RKO (cell line): Measurements from ENCODE around the gene RBM38.

Experiments used
- DNase-seq: peaks from one replicate; pipeline ENCODE4 v3.0.0-alpha.2; 2016; ENCODE audit warnings: low spot score

The RBM38 gene

DNA sequence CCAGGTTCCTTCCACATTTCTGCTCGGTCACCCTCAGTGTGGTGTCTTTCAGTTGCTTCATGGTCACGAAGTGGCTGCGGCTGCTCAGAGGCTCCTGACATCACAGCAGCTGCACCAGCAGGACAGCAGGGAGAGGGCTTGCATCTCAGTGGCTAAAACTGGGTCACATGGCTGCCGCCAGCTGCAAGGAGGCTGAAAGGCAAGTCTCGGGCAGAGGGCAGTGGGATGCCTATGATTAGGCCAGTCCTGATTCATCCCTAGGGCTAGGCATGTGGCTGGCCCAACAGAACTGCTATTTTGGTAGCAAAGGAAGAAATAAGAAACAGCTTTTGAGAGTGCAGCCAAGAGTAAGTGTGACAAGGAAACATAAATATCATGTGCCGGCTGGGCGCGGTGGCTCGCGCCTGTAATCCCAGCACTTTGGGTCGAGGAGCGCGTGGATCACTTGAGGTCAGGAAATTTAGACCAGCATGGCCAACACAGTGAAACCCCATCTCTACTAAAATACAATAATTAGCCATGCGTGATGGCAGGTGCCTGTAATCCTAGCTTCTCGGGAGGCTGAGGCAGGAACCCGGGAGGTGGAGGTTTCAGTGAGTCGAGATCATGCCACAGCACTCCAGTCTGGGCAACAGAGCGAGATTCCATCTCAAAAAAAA is 46.6 kb downstream of the RBM38 start:
- no peak for DNase-seq

DNA sequence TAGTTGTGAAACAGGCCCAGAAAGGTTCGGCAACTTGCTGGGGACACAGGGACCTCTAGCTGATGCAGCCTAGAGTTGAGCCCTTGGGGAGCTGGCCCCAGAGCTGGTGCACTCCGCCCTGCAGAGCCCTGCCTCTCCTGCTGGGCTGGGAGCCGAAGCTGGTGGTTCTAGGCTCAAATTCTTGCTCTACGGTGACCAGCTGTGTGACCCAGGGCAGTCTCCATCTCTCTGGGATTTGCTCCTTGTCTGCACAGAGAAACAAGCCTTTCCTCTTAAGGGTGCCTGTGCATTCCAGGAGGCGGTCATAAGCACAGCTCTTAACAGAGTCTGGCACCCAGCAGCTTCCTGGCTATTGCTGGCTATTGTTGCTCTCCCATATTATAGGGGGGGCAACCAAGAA is 47.4 kb downstream of the RBM38 start:
- DNase-seq: no peak

DNA sequence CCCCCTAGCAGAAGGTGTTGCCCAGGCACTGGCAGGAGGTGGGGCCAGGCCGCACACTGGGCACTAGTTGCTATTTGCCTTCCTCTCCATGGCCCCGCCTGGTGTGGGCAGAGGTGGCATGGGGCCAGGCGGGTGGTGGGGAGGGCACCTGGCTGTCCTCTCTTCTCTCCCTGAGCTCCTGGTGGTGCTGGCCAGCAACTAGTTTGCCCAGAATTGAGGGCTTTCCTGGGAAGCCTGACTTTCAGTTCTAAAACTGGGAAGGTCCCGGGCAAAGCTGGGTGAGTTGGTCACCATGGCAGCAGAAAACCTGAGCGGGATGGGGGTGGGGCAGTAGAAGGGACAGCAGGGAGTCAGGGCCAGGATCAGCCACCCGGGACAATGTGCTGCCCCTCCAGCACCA is 48.2 kb downstream of the RBM38 start:
- DNase-seq: no peak

DNA sequence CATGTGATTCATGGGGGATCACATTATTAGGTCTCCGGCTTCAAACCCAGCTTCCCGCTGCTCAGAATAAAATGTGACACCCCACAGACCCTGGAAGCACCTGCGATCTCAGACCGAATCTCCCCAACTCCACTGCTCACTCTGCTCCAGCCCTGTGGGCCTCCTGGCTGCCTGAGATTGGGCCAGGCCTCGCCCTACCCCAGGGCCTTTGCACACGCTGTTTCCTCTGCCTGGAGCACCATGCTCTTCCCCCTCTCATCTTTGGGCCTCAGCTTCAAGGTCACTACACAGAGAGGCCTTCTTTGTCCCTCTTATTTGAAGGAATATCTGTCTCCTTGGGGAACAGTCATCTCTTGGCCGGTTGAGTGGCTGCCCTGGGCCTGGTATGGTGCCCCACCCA is 48.8 kb downstream of the RBM38 start:
- no peak for DNase-seq

DNA sequence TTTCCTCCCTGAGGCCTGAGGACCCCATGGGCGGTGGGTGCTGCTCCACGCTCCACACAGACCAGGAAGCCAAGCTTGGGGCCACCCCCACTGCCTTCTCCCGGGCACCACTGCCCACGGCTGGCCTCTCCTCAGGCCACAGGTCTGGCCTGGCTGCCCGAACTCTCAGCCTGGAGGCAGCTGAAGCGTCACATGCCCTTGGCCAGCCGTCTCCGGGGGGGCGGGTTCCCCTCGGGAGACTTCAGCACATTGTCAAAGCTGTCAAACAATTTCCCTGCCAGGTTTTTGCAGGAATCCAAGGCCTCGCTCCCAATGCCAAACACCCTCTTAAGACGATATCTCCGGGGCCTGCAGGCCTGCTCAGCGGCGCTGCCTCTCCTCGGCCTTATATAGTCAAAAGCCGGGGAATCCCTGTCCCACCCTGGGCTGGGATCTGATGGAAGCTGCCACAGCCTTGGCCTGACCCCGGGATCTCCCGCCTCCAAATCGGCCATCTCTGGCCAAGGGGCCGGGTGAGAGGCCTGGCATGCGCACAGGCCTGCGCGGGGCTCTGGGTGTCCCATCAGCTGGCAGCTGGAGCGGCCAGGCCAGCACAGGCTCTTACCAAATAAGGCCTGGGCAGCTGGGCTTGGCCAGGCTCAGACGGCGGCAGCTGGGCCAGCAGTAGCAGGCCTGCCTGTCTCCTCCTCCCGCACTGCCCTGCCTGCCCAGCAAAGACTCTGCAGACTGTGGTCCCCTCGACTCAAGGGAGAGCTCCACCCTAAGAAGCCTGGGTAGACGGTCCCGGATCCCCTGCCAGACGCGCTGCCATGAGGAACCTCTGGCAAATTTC is 49.7 kb downstream of the RBM38 start:
- DNase-seq: no peak

DNA sequence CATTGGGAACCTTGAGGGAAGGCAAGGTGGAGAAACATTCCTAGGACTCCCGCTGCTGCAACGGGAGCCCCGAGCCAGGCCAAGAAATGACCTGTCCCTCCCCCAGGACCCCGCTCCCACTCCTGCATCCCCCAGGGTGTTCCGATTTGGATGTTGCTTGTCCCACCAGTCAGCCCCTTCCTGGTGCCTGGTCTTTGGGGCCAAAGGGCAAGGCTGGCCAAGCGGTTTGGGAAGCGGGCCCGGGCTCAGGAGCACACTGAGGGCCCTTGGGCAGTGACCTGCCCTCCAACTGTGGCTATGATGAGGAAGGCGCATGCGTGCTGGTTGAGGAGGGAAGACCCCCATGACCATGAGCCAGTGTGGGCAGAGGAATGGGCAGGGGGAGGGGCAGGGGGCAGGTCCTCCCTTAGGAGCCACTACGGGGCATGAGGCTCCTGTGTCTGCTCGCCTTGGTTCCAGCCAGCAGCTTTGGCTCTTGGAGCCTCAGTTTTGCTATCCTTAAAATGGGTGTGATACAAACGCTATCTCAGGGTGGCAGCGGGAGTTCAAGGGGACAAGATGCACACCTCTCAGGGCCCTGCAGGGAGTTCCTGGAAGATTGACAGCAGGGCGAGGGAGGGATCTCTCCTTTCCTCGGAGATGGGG is 50.4 kb downstream of the RBM38 start:
- DNase-seq: no peak

DNA sequence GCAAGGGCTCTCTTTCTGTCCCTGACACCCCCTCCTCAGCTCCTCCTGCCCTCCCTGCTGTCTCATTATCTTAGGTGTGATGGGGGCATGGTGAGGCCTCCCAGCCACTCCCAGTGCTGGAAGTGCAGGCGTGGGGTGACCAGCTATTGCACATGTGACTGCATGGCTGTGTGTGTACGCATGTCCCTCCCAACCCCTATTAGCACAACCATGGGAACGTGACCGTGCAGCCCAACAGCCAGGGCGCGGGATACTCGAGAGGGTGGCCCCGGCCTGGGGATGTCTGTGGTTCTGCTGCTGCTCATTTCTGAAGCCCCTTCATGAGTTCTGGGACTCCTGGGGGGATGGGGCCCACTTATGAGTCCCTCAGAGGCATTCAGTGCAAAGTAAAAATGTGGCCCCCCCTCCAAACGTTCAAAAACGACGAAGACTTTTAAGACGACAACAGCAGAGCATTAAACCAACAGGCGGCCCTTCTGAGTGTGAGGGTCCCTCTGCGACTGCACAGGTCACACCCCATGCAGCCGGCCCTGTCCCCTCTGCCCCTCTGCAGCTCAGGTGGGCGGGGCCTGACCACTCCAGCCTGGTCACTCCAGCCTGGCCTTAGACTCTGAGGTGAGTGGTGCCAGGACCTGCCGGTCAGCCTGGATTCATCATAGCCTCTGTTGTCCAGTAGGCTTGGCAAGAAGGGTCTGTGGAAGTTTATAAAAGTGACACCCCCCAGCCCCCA is 51.1 kb downstream of the RBM38 start:
- no peak for DNase-seq

DNA sequence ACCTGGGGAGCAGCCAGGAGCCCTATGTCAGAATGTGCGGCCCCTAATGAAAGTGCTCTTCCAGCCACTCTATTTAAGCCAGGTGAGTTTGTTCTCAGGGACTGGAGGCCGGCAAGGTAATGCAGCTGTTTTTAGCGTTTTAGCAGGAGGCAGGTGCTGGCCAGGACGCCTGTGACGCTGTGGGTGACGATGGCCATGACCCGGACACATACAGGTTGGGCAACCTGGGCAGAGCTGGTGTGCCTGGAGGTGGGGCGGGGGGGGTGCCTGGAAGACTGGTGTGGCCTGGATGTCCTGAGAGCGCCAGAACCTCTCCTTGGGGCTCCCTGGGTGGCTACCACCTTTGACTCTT is 51.7 kb downstream of the RBM38 start:
- no peak for DNase-seq

DNA sequence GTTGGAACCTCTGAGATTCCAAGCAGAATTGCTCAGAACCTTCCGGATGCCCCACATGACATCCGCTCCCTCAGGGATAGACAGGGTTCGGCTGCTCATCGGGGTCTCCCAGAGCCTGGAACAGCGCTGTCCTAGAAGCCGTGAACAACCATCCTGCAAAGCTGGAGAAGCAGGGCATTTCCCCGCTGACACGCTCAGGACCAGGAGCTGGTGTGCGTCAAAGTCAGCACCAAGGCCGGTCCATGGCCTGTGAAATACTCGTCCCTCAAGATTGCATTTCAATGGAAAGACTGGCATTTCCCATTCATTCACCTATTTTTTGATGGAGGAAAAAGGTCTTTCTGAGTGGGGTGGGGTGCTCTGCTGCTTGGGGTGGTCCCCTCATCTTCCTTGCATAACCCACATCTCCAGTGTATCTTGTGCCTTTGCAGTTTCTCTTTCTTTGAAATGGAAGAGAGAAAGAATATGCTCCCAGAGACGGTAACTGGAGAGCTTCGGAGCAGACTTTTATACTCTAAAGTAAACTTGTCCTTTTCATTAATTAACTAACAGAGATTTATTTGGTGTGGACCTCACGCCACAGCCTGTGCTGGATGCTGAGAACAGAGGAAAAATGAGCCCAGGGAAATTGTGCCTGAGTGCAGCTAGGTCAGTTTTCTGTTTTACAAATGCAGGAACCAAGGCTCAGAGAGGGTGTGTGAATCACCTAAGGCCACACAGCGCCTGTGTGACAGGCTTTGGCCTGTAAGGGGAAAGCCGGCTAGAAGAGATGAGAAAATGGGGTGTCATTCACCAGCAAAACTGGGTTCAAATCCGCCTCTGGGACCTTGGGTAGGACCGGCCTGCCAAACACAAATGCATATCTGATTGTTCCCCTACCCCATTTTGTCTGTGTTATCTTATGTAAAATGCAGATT is 52.4 kb downstream of the RBM38 start:
- no peak for DNase-seq

DNA sequence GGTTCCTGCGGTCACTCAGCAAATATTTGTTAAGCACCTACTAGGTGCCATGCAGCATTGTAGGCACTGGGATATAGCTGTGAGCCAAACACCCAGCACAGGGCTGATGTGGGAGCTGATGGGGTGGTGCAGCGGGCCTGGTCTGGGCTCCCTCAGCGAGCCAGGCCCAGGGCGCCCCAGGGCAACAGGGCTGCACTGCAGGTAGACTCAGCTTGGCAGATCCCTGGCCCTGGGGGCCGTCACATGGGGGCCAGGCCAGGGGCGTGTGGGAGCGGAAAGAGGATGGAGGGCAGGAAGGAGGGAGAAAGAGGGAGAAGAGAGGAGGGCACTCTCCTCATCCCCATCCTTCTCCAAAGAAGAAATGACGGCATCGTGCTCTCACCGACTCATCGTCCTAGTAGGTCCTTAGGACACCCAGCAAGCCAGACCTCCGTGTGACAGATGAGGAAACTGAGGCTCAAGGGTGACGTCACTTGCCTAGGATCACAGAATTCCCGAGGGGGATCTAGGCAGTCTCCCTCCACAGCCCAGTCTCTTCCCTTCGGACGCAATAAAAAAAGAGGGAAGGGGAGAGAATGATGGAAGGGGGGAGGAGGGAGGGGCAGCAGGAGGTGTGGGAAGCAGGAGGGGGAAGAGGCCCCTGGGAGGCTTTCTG is 53.3 kb downstream of the RBM38 start:
- no peak for DNase-seq

DNA sequence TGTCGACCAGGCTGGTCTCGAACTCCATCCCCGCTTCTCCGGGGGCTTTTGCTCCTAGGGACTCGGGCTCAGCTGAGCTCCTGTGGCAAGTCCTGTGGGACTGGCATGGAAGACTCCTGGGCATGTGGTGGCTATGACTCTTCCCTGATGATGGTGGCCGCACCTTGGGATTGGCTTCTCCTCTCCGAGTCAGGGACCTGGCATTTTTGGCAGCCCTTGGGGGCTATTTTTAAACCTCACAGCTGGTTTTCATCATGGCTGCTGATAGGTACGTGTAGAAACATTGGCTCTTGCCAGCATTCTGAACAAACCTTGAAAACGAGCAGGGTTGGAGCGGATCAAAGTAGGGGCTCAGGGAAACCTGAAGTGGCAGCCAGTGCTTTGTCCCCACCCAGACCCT is 54.1 kb downstream of the RBM38 start:
- DNase-seq: peak; percentile 38

DNA sequence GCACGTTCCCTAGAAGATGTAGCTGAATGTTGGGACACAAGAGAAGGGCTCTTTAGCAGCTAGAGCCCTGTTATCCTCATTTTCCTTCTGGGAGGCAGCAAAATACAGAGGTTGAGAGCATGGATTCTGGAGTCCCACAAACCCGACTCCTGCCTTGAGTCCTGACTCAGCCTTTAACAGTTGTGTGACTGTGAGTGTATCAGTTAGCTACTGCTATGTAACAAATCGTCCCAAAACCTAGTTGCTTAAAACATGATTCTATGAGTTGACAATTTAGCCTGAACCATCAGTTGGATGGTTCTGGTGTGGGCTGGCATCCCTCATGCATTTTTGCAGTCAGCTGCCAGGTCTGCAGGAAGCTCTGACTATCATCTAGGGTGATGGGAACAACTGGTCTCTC is 54.6 kb downstream of the RBM38 start:
- DNase-seq: no peak

DNA sequence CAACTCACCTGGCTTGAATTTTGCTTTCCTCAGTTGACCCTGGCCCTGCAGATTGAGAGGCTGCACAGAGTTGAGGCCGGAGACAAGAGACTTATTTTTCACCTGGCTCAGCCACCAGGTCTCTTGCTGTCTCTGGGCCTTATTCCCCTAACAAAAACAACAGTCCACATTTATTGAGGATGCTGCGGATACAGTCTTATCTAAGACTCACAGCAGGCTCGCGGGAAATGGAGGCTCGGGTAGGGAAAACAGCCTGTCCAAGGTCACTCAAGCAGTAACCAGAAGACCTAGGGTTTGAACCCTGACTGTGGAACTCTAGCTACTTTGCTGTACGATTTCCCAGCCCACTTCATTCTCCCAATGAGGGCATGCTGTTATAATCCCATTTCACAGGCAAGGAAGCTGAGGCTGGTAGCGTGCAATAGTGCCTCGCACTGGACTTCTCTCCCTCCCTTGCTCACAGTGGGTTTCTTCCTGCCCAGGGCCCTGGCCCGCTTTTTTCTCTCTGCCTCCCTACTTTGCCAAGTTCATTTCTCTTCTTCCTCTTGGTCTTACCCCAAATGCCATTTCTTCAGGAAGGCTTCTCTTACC is 57.7 kb downstream of the RBM38 start:
- no peak for DNase-seq

DNA sequence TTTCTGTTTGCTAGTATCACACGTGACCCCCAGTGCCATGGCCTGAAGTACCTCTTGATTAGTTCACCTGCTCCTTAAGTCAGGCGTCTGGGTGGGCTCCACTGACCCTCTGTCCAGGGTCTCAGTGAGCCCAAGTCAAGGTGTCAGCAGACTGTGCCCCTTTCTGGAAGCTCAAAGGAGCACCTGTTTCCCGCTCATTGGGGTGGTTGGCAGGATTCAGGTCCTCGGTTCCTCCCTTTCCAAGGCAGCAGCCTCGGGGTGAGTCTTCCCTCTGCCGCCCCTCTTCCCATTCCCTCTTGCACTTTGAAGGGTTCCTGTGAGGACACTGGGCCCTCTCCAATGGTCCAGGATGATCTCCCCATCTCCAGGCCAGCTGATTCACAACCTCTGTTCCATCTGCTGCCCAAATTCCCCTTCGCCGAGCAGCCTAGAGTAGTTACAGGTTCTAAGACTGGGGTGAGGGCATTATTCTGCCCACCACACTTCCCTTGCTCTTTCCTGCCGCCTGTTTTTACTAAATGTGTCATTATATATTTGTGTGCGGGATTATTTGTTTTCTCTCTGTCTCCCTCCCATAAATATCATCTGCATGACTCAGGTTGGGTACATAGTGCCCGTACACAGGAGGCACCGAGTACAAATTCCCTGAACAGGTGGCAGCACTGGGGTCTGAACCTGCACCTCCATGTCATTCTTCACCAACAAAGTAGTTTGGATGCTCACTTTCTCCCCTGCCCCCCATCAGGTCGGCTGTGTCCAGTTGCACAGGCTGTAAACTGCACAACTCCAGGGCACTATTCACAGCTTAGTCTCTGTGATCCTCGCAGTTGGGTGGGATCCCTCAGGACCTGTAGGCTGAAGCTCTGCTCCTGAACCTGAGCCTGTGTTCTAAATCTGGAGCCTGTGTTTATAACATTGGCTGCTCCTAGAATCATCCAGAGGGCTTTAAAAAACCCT is 58.5 kb downstream of the RBM38 start:
- no peak for DNase-seq

DNA sequence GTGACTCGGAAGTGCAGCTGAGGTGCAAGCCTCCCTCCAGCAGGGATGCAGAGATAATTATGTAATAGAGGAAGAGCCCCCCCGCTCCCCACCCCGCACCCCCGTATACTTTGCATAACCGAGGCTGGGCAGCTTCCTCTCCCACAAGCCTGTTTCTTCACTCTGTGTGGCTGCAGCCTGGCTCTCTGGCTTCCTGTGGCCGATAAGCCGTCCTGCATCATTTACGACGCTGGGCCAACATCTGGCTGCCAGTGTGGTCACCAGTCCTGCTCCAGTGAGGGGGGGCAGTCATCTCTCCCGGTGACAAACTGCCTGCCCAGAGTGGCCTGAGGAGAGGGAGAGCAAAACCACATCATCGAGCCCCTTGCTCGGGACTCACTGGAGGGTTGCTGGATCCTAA is 59.2 kb downstream of the RBM38 start:
- no peak for DNase-seq

DNA sequence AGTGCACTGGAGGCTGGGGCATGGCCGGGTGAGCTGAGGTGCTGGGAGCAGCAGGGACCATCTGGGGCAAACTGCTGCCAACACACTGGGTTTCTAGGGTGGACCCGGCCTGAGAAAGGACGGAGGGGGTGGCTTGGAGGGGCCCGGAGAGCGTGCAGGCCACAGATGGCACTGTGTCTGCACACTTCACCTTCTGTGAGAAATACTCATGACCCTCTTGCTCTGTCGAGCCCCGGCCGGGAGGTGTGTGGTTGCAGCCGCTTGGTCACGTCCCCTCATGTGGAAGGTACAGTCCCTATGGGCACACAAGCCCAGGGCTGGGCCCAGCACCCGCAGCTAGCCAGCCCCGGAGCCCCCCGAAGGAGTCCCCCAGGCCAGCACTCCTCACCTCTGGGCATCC is 59.7 kb downstream of the RBM38 start:
- DNase-seq: no peak

DNA sequence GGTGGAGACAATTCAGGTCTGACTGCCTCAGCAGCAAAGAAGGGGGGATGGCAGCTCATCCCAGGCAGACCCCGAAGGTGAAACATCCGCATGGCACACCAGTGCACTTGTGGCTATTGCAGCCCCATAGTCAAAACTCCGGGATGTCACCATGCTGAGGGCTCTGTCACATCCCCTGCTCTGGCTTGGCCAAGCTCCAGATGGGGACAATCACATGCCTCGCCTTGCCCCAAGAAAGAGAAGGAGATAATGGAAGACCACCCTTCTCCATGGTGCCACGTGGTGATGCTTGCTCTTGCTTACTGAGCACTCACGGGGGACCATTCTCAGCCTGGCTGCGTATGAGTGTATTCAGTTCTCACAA is 60.2 kb downstream of the RBM38 start:
- DNase-seq: no peak

DNA sequence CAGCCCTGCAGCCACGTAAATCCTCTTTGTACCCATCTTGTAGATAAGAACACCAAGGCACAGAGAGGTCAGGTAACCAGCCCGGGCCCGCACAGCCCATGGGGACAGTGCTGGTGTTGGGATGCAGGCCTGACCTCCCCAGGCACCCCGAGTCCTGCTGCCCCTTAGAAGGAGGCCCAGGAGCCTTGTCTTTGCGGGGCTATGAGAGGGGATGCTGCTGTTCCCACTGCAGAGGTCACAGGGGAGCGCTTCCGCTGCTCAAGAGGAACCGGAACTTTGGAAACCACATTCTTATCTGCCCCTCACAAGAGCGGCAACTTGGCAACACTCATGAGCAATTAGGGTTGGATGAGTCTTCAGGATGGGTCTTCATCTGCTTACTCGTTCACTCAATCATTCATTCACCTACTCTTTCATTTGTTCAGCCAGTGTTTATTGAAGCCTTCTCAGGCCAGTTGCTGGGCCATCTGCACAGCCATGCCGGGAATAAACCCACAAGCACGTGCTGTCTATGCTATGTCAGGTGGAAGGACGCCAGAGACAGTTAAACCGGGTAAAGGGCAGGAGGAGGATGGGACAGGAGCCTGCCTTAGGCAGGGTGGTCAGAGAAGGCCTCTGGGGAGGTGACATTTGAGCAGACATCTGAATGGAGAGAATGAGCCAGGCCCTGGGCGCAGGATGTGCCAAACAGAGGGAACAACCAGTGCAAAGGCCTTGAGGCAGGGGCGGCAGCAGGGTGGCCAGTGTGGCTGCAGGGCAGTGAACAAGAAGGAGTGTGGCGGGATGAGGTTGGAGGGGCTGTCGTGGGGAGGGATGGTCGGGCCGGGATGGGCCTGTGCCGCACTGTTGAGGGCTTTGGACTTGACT is 60.8 kb downstream of the RBM38 start:
- DNase-seq: no peak

DNA sequence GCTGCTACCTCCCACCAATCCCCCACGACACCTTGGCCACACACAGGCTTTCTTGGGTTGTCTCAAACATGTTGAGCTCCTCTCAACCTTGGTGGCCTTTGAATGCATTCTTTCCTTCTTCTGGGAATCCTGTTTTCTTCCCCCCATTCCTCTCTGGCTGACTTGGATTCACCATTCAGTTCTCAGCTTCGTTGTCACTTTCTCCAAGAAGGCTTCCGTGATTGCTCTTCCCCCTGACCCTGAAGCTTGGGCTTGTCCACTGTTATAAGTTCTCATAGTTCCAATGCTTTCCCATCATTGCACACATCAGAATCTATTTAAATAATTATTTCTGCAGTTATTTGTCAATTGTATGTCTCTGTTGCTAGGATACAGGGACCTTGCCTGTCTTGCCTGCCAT is 64.2 kb downstream of the RBM38 start:
- DNase-seq: no peak
